AG09309 (cell line): ENCODE results near the gene GM2A.
"Not testable (repeated sequence)": the region's sequence is repeated elsewhere in the genome, so short reads cannot be mapped to it uniquely, and the experiment has no call there.

Experiments used
- DNase-seq: peaks from one replicate; pipeline ENCODE4 v3.0.0-alpha.2; 2010; ENCODE audit warnings: low read depth
- H3K4me3 ChIP-seq: 2 replicates; pipeline ENCODE4 v1.5.1; 2011; ENCODE audit warnings: mild to moderate bottlenecking, low read depth, low read length, moderate library complexity; ENCODE audit not compliant: control insufficient read depth
- CTCF ChIP-seq: IDR thresholded peaks from 2 replicates; pipeline ENCODE4 v1.5.1; 2011; ENCODE audit warnings: mild to moderate bottlenecking, low read depth, low read length, inconsistent platforms; ENCODE audit not compliant: insufficient read depth, control insufficient read depth; ENCODE audit errors: missing control alignments

The GM2A gene

GRCh38 chr5:151227918-151228447 is 25.0 kb upstream of the GM2A start:
- no peak for TF ChIP-seq CTCF
- no peak overlapping the region for H3K4me3 ChIP-seq
- DNase-seq = no peak

DNA sequence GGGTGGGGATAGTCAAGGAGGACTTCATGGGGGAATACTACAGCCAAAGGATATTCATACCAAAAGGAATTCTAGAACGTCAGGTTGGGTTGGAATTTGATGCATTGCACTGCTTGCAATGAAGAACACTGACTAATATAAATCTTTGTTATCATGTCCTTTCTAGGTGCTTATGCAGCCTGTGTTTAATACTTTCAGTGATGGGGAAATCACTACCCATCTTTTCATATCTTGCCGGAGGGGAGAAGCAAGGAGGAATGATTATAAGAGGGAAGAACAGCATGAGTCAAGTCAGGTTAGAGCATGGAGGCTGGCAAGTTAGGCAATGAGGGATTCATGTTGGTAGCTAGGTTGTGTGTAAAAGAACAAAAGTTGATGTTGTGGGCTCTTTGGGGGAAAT is 24.0 kb upstream of the GM2A start:
- H3K4me3 ChIP-seq = no peak overlapping the region
- TF ChIP-seq CTCF = no peak
- no peak for DNase-seq

DNA sequence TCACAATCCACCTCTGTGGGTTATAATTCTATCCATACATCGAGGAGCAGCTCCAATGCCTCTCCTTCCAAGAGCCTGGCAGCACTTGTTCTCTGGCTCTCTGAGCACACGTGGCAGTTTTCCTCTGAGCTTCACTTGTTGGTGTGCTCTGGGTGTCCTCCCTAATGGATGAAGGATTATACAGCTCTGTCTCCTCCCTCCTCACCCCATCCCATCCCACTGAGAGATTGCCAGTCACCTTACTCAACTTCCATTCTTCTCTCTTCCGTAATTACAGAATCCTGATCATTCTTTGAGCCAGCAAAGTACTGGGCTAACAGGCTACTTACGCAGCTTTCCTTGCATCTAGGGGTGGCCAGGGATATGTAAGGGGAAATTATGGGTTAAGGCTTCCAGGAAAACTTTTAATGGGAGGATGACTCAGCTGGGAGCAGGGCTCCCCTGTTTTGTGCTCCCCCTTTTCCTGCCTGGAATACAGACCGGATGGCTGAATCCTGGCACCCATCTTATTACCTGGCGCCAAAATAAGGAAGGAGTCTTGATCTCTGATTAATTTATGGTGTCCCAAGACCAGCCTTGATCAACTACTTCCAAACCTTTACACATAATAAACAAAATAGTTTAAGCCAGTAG is 22.8 kb upstream of the GM2A start:
- TF ChIP-seq CTCF = no peak
- DNase-seq = no peak
- H3K4me3 ChIP-seq = no peak overlapping the region

- no peak overlapping the region for H3K4me3 ChIP-seq
- DNase-seq = no peak
- no peak for TF ChIP-seq CTCF
These were observed 21.6 kb upstream of the GM2A start for GRCh38 chr5:151231359-151231758.

- no peak overlapping the region for H3K4me3 ChIP-seq
- no peak for TF ChIP-seq CTCF
- DNase-seq = no peak
These were observed 19.3 kb upstream of the GM2A start for GRCh38 chr5:151233616-151234085.

DNA sequence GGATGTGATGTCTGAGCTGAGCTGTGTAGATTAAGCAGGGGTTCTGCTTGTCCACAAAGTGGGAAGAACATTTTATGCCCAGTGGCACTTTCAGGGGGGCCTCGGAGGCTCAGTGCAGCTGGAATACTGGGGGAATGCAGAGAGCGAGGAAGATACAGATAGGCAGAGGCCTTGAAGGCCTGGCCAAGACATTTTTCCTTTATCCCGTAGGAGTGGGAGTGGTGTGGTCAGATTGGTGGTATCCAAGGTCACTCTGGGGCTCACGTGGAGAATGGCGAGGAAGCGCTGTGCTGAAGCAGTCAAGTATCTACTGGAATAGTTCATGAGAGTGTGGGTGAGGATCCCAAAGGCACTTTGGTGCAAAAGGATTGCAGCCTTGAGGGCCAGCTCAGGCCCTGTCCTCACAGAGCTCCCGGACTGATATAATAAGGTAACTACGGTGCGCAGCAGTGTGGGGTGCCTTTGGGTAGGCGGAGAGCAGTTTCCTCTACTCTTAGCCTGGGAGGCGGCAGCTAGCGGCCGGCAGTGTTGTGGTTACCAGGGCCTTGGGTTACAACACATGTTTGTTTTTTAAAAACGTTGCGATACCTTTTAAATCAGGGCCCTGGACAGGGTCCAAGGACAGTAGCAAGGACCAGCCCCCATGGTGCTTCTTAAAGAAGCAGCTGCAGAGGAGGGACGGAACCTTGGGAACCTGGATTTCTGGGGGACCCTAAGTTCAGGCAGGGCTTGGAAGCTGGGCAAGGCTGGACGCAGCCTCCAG is 18.3 kb upstream of the GM2A start:
- no peak overlapping the region for H3K4me3 ChIP-seq
- no peak for DNase-seq
- no peak for TF ChIP-seq CTCF

DNA sequence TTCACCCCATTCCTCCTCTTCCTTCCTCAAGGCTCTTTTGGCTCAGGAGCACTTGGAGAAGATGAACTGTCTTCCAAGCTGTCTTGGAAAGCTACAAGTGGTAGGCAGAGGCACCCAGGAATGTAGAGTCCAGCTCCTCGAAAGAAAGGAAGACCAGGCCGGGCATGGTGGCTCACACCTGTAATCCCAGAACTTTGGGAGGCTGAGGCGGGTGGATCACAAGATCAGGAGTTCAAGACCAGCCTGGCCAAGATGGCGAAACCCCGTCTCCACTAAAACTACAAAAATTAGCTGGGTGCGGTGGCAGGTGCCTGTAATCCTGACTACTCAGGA is 17.8 kb upstream of the GM2A start:
- not testable (repeated sequence) for DNase-seq, H3K4me3 ChIP-seq
